Vagina (tissue), 2 donors: ENCODE data around the gene LRRFIP2.

ENCODE experiments used
- POLR2A ChIP-seq, 2 donors: fragments of 450-650 bp; IDR thresholded peaks; one replicate each; pipeline ENCODE4 v1.6.1; 2017; ENCODE audit warnings: antibody characterized with exemption in 2 of 2, mild to moderate bottlenecking in 2 of 2, moderate library complexity in 2 of 2
- POLR2AphosphoS5 ChIP-seq, 2 donors: sonication (generic); formaldehyde crosslinking; IDR thresholded peaks; one replicate each; pipeline ENCODE4 v1.9.0; 2017; ENCODE audit warnings: antibody characterized with exemption in 2 of 2, mild to moderate bottlenecking in 2 of 2, low read depth in 1 of 2; ENCODE audit not compliant: insufficient read depth in 1 of 2
- TF ChIP-seq, protein P1 (sequence below), 3 experiments: fragments of 450-650 bp in 2 of 3; fragments of 200-600 bp in 1 of 3; sonication (generic) in 1 of 3; IDR thresholded peaks; one replicate each; pipeline ENCODE4 v1.5.1; 2017 to 2019; ENCODE audit warnings: antibody characterized with exemption in 3 of 3, mild to moderate bottlenecking in 2 of 3, moderate library complexity in 2 of 3

DNA sequence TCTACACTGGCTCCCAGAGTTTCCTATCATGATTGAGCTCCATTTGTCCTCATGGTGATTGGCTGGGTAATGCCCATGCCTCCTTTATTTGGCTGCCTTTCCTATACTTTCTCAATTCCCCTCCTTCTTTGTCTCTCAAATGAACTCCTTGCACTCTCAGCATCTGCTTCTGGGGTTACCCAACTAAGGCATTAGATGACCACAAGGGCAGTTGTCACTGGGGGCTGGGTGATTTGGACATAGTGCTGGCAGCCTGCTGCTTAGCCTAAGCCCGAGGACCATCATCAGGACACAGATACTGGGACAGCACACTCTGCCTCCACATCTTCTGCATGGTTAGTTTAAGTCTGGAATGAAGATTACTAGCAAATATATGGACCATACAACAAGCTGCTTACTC is 49.2 kb upstream of the LRRFIP2 start:
- TF ChIP-seq, protein P1, sequence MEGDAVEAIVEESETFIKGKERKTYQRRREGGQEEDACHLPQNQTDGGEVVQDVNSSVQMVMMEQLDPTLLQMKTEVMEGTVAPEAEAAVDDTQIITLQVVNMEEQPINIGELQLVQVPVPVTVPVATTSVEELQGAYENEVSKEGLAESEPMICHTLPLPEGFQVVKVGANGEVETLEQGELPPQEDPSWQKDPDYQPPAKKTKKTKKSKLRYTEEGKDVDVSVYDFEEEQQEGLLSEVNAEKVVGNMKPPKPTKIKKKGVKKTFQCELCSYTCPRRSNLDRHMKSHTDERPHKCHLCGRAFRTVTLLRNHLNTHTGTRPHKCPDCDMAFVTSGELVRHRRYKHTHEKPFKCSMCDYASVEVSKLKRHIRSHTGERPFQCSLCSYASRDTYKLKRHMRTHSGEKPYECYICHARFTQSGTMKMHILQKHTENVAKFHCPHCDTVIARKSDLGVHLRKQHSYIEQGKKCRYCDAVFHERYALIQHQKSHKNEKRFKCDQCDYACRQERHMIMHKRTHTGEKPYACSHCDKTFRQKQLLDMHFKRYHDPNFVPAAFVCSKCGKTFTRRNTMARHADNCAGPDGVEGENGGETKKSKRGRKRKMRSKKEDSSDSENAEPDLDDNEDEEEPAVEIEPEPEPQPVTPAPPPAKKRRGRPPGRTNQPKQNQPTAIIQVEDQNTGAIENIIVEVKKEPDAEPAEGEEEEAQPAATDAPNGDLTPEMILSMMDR (IDR thresholded peaks at IDR 0.05) = no peak
- TF ChIP-seq POLR2A (IDR thresholded peaks at IDR 0.05) = no peak
- no peak for TF ChIP-seq POLR2AphosphoS5 (IDR thresholded peaks at IDR 0.05; ENCODE audit: insufficient read depth in 1 of 2, low read depth in 1 of 2)
